Lung (tissue), 12 donors: Measurements from ENCODE around the gene ZSWIM8. TPM values are rescaled to one million over a fixed set of nuclear protein-coding genes. Genes with fewer than 3 reads are reported as not detected.

Experiments used
- ATAC-seq: fragments of 200-7000 bp; cut with Tn5 transposase; one replicate; pipeline ENCODE4 v1.9.1; 2020; ENCODE audit warnings: moderate number of reproducible peaks; ENCODE audit not compliant: insufficient read depth, low FRiP score
- DNase-seq, 3 donors: peaks; one replicate each; pipeline ENCODE4 v3.0.0-alpha.2; 2013 to 2017
- H3K27ac ChIP-seq, 2 donors: one replicate each; pipeline ENCODE4 v1.5.1; 2013; ENCODE audit warnings: mild to moderate bottlenecking in 2 of 2, moderate library complexity in 2 of 2, control low read depth in 1 of 2, inconsistent platforms in 1 of 2, low read depth in 1 of 2, low read length in 1 of 2
- H3K27me3 ChIP-seq, 3 donors: one replicate each; pipeline ENCODE4 v1.5.1; 2013; ENCODE audit warnings: low read length in 2 of 3; ENCODE audit not compliant: control insufficient read depth in 3 of 3, insufficient read depth in 3 of 3
- H3K36me3 ChIP-seq, 4 donors: one replicate each; pipeline ENCODE4 v1.5.1; 2013; ENCODE audit warnings: low read length in 4 of 4, mild to moderate bottlenecking in 1 of 4, moderate library complexity in 1 of 4; ENCODE audit not compliant: control insufficient read depth in 4 of 4, insufficient read depth in 4 of 4
- H3K4me1 ChIP-seq, 5 donors: one replicate each; pipeline ENCODE4 v1.5.1; 2013; ENCODE audit warnings: low read length in 5 of 5, mild to moderate bottlenecking in 2 of 5, moderate library complexity in 1 of 5; ENCODE audit not compliant: control insufficient read depth in 5 of 5, insufficient read depth in 5 of 5
- H3K4me3 ChIP-seq: one replicate; pipeline ENCODE4 v1.5.1; 2013; ENCODE audit warnings: mild to moderate bottlenecking, control low read depth, moderate library complexity
- H3K9ac ChIP-seq, 2 donors: one replicate each; pipeline ENCODE4 v1.5.1; 2013; ENCODE audit warnings: low read length in 2 of 2, control low read depth in 1 of 2; ENCODE audit not compliant: insufficient read depth in 1 of 2
- H3K9me3 ChIP-seq, 4 donors: one replicate each; pipeline ENCODE4 v1.5.1; 2013; ENCODE audit warnings: low read length in 3 of 4, mild to moderate bottlenecking in 1 of 4, moderate library complexity in 1 of 4; ENCODE audit not compliant: control insufficient read depth in 4 of 4, insufficient read depth in 3 of 4
- CTCF ChIP-seq: IDR thresholded peaks from 2 replicates; pipeline ENCODE4 v1.5.1; 2012; ENCODE audit warnings: mild to moderate bottlenecking; ENCODE audit errors: control extremely low read depth, extremely low read depth
- WGBS, 2 donors: extraction: QIAGEN DNeasy Blood & Tissue Kit; methylation state at CpG; one replicate each; pipeline ENCODE4 v1.1.7; 2013; 5-methylcytosine and 5-hydroxymethylcytosine counted together
- polyA plus RNA-seq, 2 donors: library from polyadenylated mRNA; stranded (reverse); fragments of 200-250 nt; gene quantifications; one replicate each; pipeline ENCODE4 v1.2.1, GENCODE V29; 2013
- total RNA-seq, 2 donors: library from RNA; depleted of rRNA in 1 of 2; stranded (reverse); fragments of >200 nt in 1 of 2; gene quantifications; one replicate each; pipeline ENCODE4 v1.2.1, GENCODE V29; 2014 to 2021
- donor health status: control.
- donor health status: control.
- donor health status: Bipolar disorder and iron deficiency.
- donor health status: healthy.
- donor health status: DM: yes; HTN: yes; CAD: no.

The ZSWIM8 gene
- total and polyA plus RNA-seq, 4 donors = 70.3 to 113 (median 93.1) TPM

GRCh38 chr10:73788864-73789658 lies 3.7 kb downstream of the ZSWIM8 start:
- Histone ChIP-seq H3K36me3 (peaks cover 24 to 51% (median 30%) of the 10 kb centered on the region in 4 donors), H3K27ac (no peak overlapping the region), H3K9me3 (no peaks in the 10 kb centered on the region), H3K4me1 (peaks cover 0 to 13% (median 6%) of the 10 kb centered on the region in 5 donors), H3K27me3 (no peaks in the 10 kb centered on the region), H3K9ac (no peak overlapping the region), H3K4me3 (no peak overlapping the region)
- WGBS, 2 donors = 92 to 95% methylated on average over 17 of the region's 17 CpGs
- DNase-seq = no peak
- TF ChIP-seq CTCF = no peak
- ATAC-seq = no peak

GRCh38 chr10:73789659-73790055 lies 4.3 kb downstream of the ZSWIM8 start:
- Histone ChIP-seq H3K9ac (no peak overlapping the region), H3K4me3 (no peak overlapping the region), H3K36me3 (peaks cover 27 to 56% (median 34%) of the 10 kb centered on the region in 4 donors), H3K27me3 (no peaks in the 10 kb centered on the region), H3K9me3 (no peaks in the 10 kb centered on the region), H3K27ac (no peak overlapping the region), H3K4me1 (peaks cover 0 to 13% (median 6%) of the 10 kb centered on the region in 5 donors)
- DNase-seq (no peak), ATAC-seq (no peak)
- WGBS, 2 donors = 90 to 94% methylated on average over 10 of the region's 10 CpGs
- TF ChIP-seq CTCF = no peak

- H3K27me3 ChIP-seq = no peaks in the 10 kb centered on the region
- WGBS, 2 donors = 93 to 96% methylated on average over 22 of the region's 22 CpGs
- H3K9ac ChIP-seq = no peak overlapping the region
- DNase-seq = no peak
- H3K36me3 ChIP-seq = peaks cover 27 to 66% (median 41%) of the 10 kb centered on the region in 4 donors
- no peak for TF ChIP-seq CTCF
- no peaks in the 10 kb centered on the region for H3K9me3 ChIP-seq
- H3K4me3 ChIP-seq = no peak overlapping the region
- H3K4me1 ChIP-seq = peaks cover 0 to 13% (median 6%) of the 10 kb centered on the region in 5 donors
- no peak overlapping the region for H3K27ac ChIP-seq
- no peak for ATAC-seq
Measured at GRCh38 chr10:73790886-73791625, 5.7 kb downstream of the ZSWIM8 start.
